ENCODE measurements around the gene SNX5.

GRCh38 chr20:17895641-17896171 is 72.9 kb downstream of the SNX5 start:
- TF ChIP-seq CTCF (conservative IDR thresholded peaks at IDR 0.05; ENCODE audit: low read depth, low read length) (no peak), EZH2 (IDR thresholded peaks at IDR 0.05; ENCODE audit: borderline replicate concordance, low read depth, low read length, poor library complexity, severe bottlenecking) (no peak)
